ENCODE measurements around the gene ACTL9. TPM values are rescaled to one million over a fixed set of nuclear protein-coding genes. Genes with fewer than 3 reads are reported as not detected.
"Not testable (repeated sequence)": the region's sequence is repeated elsewhere in the genome, so short reads cannot be mapped to it uniquely, and the experiment has no call there.

Gene ACTL9, protein sequence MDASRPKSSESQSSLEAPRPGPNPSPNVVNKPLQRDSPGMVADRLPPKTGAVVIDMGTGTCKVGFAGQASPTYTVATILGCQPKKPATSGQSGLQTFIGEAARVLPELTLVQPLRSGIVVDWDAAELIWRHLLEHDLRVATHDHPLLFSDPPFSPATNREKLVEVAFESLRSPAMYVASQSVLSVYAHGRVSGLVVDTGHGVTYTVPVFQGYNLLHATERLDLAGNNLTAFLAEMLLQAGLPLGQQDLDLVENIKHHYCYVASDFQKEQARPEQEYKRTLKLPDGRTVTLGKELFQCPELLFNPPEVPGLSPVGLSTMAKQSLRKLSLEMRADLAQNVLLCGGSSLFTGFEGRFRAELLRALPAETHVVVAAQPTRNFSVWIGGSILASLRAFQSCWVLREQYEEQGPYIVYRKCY
- not detected for total RNA-seq
- polyA plus RNA-seq, result not detected

DNA sequence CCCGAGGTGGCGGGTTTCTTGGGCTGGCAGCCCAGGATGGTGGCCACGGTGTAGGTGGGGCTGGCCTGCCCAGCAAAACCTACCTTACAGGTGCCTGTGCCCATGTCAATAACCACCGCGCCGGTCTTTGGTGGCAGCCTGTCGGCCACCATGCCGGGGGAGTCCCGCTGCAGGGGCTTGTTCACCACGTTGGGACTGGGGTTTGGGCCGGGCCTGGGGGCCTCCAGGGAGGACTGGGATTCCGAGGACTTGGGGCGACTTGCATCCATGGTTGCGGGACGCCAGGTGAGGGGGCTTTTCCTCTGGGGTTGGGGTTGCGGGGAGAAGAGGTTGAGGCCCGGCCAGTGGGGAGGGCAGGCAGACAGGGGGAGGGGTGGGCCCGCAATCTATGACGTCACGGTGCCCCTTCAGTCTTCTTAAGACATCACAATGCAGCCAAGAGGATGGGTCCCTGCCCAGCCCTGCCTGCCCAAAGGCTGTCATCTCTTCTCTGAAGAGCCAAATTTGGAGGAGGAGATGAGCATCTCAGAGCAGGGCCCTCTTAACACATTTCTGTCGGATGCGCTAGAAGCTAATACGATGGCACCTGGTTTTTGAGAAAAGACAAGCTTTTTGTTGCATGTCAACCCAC is at the start of gene ACTL9:
ACTL9 (minus strand) TSS at position 363 of the 631 bp plus-strand sequence; CDS start at position 269, 94 bp downstream.
- intact Hi-C loops (cut with DNase I), result no loop called here
- 49 to 54% methylated on average over 23 of the region's 23 CpGs for WGBS, 2 donors
- no peak for ATAC-seq
- peak in 1 of 6 donors; percentile 58 for DNase-seq
- no peaks in the 10 kb centered on the region for H3K9me3 ChIP-seq
- no peak within 1 kb of the TSS for H3K27ac ChIP-seq
- H3K36me3 ChIP-seq, result no peaks in the 10 kb centered on the region
- H3K4me1 ChIP-seq, result no peaks in the 10 kb centered on the region
- TF ChIP-seq, protein P1, sequence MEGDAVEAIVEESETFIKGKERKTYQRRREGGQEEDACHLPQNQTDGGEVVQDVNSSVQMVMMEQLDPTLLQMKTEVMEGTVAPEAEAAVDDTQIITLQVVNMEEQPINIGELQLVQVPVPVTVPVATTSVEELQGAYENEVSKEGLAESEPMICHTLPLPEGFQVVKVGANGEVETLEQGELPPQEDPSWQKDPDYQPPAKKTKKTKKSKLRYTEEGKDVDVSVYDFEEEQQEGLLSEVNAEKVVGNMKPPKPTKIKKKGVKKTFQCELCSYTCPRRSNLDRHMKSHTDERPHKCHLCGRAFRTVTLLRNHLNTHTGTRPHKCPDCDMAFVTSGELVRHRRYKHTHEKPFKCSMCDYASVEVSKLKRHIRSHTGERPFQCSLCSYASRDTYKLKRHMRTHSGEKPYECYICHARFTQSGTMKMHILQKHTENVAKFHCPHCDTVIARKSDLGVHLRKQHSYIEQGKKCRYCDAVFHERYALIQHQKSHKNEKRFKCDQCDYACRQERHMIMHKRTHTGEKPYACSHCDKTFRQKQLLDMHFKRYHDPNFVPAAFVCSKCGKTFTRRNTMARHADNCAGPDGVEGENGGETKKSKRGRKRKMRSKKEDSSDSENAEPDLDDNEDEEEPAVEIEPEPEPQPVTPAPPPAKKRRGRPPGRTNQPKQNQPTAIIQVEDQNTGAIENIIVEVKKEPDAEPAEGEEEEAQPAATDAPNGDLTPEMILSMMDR (IDR thresholded peaks at IDR 0.05), result no peak
- no peaks in the 10 kb centered on the region for H3K27me3 ChIP-seq
- no peak within 1 kb of the TSS for H3K4me3 ChIP-seq
- no peak for FAIRE-seq

DNA sequence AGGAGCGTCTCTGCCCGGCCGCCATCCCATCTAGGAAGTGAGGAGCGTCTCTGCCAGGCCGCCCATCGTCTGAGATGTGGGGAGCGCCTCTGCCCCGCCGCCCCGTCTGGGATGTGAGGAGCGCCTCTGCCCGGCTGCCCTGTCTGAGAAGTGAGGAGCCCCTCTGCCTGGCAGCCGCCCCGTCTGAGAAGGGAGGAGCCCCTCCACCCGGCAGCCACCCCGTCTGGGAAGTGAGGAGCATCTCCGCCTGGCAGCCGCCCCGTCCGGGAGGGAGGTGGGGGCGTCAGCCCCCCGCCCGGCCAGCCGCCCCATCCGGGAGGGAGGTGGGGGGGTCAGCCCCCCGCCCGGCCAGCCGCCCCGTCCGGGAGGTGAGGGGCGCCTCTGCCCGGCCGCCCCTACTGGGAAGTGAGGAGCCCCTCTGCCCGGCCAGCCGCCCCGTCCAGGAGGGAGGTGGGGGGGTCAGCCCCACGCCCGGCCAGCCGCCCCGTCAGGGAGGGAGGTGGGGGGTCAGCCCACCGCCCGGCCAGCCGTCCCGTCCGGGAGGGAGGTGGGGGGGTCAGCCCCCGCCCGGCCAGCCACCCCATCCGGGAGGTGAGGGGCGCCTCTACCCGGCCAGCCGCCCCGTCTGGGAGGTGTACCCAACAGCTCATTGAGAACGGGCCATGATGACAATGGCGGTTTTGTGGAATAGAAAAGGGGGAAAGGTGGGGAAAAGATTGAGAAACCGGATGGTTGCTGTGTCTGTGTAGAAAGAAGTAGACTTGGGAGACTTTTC is 40.9 kb upstream of the ACTL9 start:
- H3K27ac ChIP-seq; H3K27me3 ChIP-seq; intact Hi-C loops (cut with DNase I); H3K36me3 ChIP-seq; H3K9me3 ChIP-seq; H3K4me3 ChIP-seq; ATAC-seq; H3K4me1 ChIP-seq; FAIRE-seq: not testable (repeated sequence)
- 89 to 93% methylated on average over 18 to 47 of the region's 55 CpGs for WGBS, 2 donors
- peak in 1 of 6 donors; percentile 16 for DNase-seq

DNA sequence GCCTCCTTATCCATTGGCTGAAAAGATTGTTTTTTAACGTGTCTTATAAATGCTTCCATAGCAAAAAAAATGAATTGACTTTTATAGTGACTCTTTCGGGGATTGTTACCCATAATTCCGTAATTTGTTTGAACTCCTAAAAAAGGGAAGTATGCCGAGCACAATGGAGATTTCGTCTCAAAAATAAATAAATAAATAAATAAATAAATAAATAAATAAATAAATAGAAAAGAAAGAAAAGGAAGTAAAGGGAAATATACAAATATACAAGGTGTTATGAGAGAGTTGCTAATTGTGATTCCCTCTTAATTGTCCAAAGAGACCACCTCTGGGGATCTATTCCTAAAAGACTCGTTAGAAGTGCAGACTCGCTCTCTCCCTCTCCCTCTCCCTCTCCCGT is 39.8 kb upstream of the ACTL9 start:
- Histone ChIP-seq H3K27me3 (no peaks in the 10 kb centered on the region), H3K36me3 (no peaks in the 10 kb centered on the region), H3K4me1 (no peaks in the 10 kb centered on the region), H3K27ac (no peak overlapping the region), H3K4me3 (no peak overlapping the region), H3K9me3 (no peaks in the 10 kb centered on the region)
- no peak for ATAC-seq
- FAIRE-seq, result no peak
- WGBS, 2 donors, result 72 to 87% methylated on average over 8 of the region's 8 CpGs
- TF ChIP-seq, protein P1 (IDR thresholded peaks at IDR 0.05), result no peak
- intact Hi-C loops (cut with DNase I), result no loop called here
- DNase-seq, result no peak

DNA sequence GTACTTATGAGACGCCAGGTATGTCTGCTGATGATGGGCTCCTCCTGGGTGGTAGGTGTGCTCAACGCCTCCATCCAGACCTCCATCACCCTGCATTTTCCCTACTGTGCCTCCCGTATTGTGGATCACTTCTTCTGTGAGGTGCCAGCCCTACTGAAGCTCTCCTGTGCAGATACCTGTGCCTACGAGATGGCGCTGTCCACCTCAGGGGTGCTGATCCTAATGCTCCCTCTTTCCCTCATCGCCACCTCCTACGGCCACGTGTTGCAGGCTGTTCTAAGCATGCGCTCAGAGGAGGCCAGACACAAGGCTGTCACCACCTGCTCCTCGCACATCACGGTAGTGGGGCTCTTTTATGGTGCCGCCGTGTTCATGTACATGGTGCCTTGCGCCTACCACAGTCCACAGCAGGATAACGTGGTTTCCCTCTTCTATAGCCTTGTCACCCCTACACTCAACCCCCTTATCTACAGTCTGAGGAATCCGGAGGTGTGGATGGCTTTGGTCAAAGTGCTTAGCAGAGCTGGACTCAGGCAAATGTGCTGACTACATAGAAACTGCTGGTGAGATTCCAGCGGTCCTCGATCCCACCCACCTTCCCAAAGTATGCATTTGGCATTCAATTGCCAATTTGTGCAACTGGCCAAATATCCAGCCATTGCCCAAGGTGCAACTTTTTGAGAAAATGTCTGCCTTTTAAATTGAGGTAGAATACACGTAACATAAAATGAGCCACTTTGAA is 33.0 kb upstream of the ACTL9 start:
- Histone ChIP-seq H3K9me3 (no peaks in the 10 kb centered on the region), H3K36me3 (no peaks in the 10 kb centered on the region), H3K4me3 (no peak overlapping the region), H3K4me1 (no peaks in the 10 kb centered on the region), H3K27me3 (no peaks in the 10 kb centered on the region), H3K27ac (no peak overlapping the region)
- TF ChIP-seq, protein P1 (IDR thresholded peaks at IDR 0.05), result no peak
- FAIRE-seq, result no peak
- ATAC-seq, result no peak
- 45 to 49% methylated on average over 19 of the region's 19 CpGs for WGBS, 2 donors
- intact Hi-C loops (cut with DNase I), result no loop called here
- no peak for DNase-seq

DNA sequence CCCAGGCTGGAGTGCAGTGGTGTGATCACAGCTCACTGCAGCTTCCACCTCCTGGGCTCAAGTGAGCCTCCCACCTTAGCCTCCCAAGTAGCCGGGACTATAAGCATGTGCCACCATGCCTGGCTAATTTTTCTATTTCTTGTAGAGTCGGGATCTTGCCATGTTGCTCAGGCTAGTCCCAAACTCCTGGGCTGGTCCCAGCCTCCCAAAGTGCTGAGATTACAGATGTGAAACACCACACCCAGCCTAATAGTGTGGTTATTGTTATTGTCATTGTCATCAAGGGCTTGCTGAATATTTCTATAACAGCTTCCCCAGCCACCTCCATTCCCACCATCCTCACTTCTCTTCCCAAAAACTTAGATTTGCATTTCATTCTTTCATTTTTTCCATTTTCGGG is 25.7 kb upstream of the ACTL9 start:
- Histone ChIP-seq H3K36me3 (no peaks in the 10 kb centered on the region), H3K4me1 (no peaks in the 10 kb centered on the region), H3K27ac (no peak overlapping the region), H3K27me3 (no peaks in the 10 kb centered on the region), H3K9me3 (no peaks in the 10 kb centered on the region), H3K4me3 (no peak overlapping the region)
- WGBS, 2 donors, result 35 to 45% methylated on average over 3 of the region's 3 CpGs
- TF ChIP-seq, protein P1 (IDR thresholded peaks at IDR 0.05), result no peak
- ATAC-seq (no peak), FAIRE-seq (no peak), DNase-seq (no peak)
- intact Hi-C loops (cut with DNase I), result no loop called here

Data from pancreas (tissue), 10 donors.